Gastrocnemius medialis (tissue), 4 donors: ENCODE data around the gene KLF7. TPM values are rescaled to one million over a fixed set of nuclear protein-coding genes. Genes with fewer than 3 reads are reported as not detected.

Experiments
- ATAC-seq, 2 donors: fragments of 150-250 bp; one replicate each; pipeline ENCODE4 v1.9.1; 2016
- DNase-seq, 2 donors: peaks; one replicate each; pipeline ENCODE4 v3.0.0-alpha.2; 2019
- H3K27ac ChIP-seq, 4 donors: fragments of 200-600 bp; sonication (generic); 1 replicate in 1 of 4; 2 replicates in 3 of 4; pipeline ENCODE4 v1.5.1; 2016 to 2018; ENCODE audit warnings: mild to moderate bottlenecking in 2 of 4, moderate library complexity in 1 of 4
- H3K27me3 ChIP-seq, 3 donors: fragments of 200-600 bp; sonication (generic) in 2 of 3; 1 replicate in 1 of 3; 2 replicates in 2 of 3; pipeline versions ENCODE4 v1.5.1 to v1.6.0; 2016 to 2019; ENCODE audit warnings: mild to moderate bottlenecking in 1 of 3, moderate library complexity in 1 of 3
- H3K36me3 ChIP-seq, 2 donors: fragments of 200-600 bp; sonication (generic) in 1 of 2; one replicate each; pipeline ENCODE4 v1.5.1; 2017 to 2018
- H3K4me1 ChIP-seq, 2 donors: fragments of 200-600 bp; sonication (generic) in 1 of 2; one replicate each; pipeline ENCODE4 v1.5.1; 2016 to 2017; ENCODE audit warnings: mild to moderate bottlenecking in 2 of 2
- H3K4me3 ChIP-seq, 4 donors: fragments of 200-600 bp; sonication (generic) in 3 of 4; 1 replicate in 1 of 4; 2 replicates in 3 of 4; pipeline ENCODE4 v1.5.1; 2016 to 2019; ENCODE audit warnings: mild to moderate bottlenecking in 2 of 4
- H3K9me3 ChIP-seq, 3 donors: fragments of 200-600 bp; sonication (generic) in 2 of 3; 1 replicate in 1 of 3; 2 replicates in 2 of 3; pipeline ENCODE4 v1.5.1; 2016 to 2019
- CTCF ChIP-seq, 5 experiments: fragments of 450-650 bp in 3 of 5; fragments of 200-600 bp in 2 of 5; sonication (generic) in 2 of 5; IDR thresholded peaks in 4 of 5; conservative IDR thresholded peaks in 1 of 5; 1 replicate in 4 of 5; 2 replicates in 1 of 5; pipeline ENCODE4 v1.5.1; 2016 to 2019; ENCODE audit warnings: antibody characterized with exemption in 5 of 5, mild to moderate bottlenecking in 3 of 5, moderate library complexity in 3 of 5
- POLR2A ChIP-seq, 2 donors: fragments of 450-650 bp; IDR thresholded peaks; one replicate each; pipeline ENCODE4 v1.6.1; 2017; ENCODE audit warnings: antibody characterized with exemption in 2 of 2, mild to moderate bottlenecking in 2 of 2, moderate library complexity in 2 of 2
- in situ Hi-C, 4 donors: fragments of 200-750 bp; cut with MboI; loops; one replicate each; pipeline versions ENCODE4 v1.15.0 to v1.8.0; 2017; ENCODE audit warnings: low sequenced_read_pairs in 4 of 4
- intact Hi-C: fragments of 100-400 bp; cut with DNase I; formaldehyde crosslinking; loops from one replicate; pipeline ENCODE4 v1.15.1; 2023; ENCODE audit warnings: low total_unique reads
- total RNA-seq, 4 donors: library from RNA; depleted of rRNA; stranded (reverse); fragments of >200 nt; gene quantifications; one replicate each; pipeline versions ENCODE4 v1.1.0 to v1.2.3, GENCODE V29; 2016

Gene KLF7
- total RNA-seq, 4 donors from 2014 or later = 6.8 to 12.0 (median 7.6) TPM

GRCh38 chr2:207162316-207162715, 3.4 kb downstream of the KLF7 start:
- in situ Hi-C loops (no loop called here), intact Hi-C loops (loop anchor here (5.0 to 10.0 kb wide), 3 partner anchors 70 to 178 kb away; no protein-coding TSS in a partner anchor)
- TF ChIP-seq CTCF (IDR thresholded peaks at IDR 0.05 in 4 of 5, conservative IDR thresholded peaks at IDR 0.05 in 1 of 5) (no peak), POLR2A (IDR thresholded peaks at IDR 0.05) (no peak)
- ATAC-seq (no peak), DNase-seq (no peak)
- peaks cover 0 to 9% (median 0%) of the 10 kb centered on the region in 3 donors for H3K27me3 ChIP-seq
- no peaks in the 10 kb centered on the region for H3K9me3 ChIP-seq
- H3K27ac ChIP-seq = peak overlapping the region; percentile 97 to 100 (median 100)
- H3K36me3 ChIP-seq = no peaks in the 10 kb centered on the region
- peaks cover 37 to 58% of the 10 kb centered on the region in 2 donors for H3K4me1 ChIP-seq
- peak overlapping the region; percentile 71 to 90 (median 78) for H3K4me3 ChIP-seq

GRCh38 chr2:207161247-207162123, 4.3 kb downstream of the KLF7 start:
- Histone ChIP-seq H3K4me3 (peak overlapping the region in 3 of 4 donors; percentile 71 to 90 (median 82)), H3K9me3 (no peaks in the 10 kb centered on the region), H3K27me3 (peaks cover 0 to 9% (median 0%) of the 10 kb centered on the region in 3 donors), H3K36me3 (no peaks in the 10 kb centered on the region), H3K4me1 (peaks cover 45 to 61% of the 10 kb centered on the region in 2 donors), H3K27ac (peak overlapping the region; percentile 97 to 100 (median 100))
- in situ Hi-C loops = no loop called here
- intact Hi-C loops = loop anchor here (5.0 to 10.0 kb wide), 3 partner anchors 69 to 177 kb away; no protein-coding TSS in a partner anchor
- no peak for TF ChIP-seq CTCF (IDR thresholded peaks at IDR 0.05 in 4 of 5, conservative IDR thresholded peaks at IDR 0.05 in 1 of 5)
- TF ChIP-seq POLR2A (IDR thresholded peaks at IDR 0.05) = no peak
- no peak for DNase-seq
- ATAC-seq = no peak

GRCh38 chr2:207160115-207160514, 5.6 kb downstream of the KLF7 start:
- TF ChIP-seq POLR2A (IDR thresholded peaks at IDR 0.05) (no peak), CTCF (IDR thresholded peaks at IDR 0.05 in 4 of 5, conservative IDR thresholded peaks at IDR 0.05 in 1 of 5) (no peak)
- intact Hi-C loops (loop anchor here (5.0 to 10.0 kb wide), 3 partner anchors 68 to 175 kb away; no protein-coding TSS in a partner anchor), in situ Hi-C loops (no loop called here)
- Histone ChIP-seq H3K27me3 (peaks cover 0 to 5% (median 0%) of the 10 kb centered on the region in 3 donors), H3K9me3 (no peaks in the 10 kb centered on the region), H3K36me3 (no peaks in the 10 kb centered on the region), H3K4me3 (no peak overlapping the region), H3K4me1 (peaks cover 44 to 67% of the 10 kb centered on the region in 2 donors), H3K27ac (peak overlapping the region in 3 of 4 donors; percentile 97 to 100 (median 100))
- DNase-seq (no peak), ATAC-seq (no peak)

GRCh38 chr2:207159002-207159401, 6.7 kb downstream of the KLF7 start:
- H3K4me3 ChIP-seq = no peak overlapping the region
- H3K27me3 ChIP-seq = no peaks in the 10 kb centered on the region
- in situ Hi-C loops = no loop called here
- TF ChIP-seq POLR2A (IDR thresholded peaks at IDR 0.05) (no peak), CTCF (IDR thresholded peaks at IDR 0.05 in 4 of 5, conservative IDR thresholded peaks at IDR 0.05 in 1 of 5) (no peak)
- H3K4me1 ChIP-seq = peaks cover 54 to 78% of the 10 kb centered on the region in 2 donors
- no peaks in the 10 kb centered on the region for H3K36me3 ChIP-seq
- no peaks in the 10 kb centered on the region for H3K9me3 ChIP-seq
- ATAC-seq = no peak
- intact Hi-C loops = no loop called here
- no peak for DNase-seq
- H3K27ac ChIP-seq = peak overlapping the region in 3 of 4 donors; percentile 25 to 52 (median 38)
